ENCODE measurements around the gene POU2F1.

POU2F1 gene

GRCh38 chr1:167427848-167428247 is 207.2 kb downstream of the POU2F1 start:
- no peak overlapping the region for H3K4me3 ChIP-seq (ENCODE audit: low read depth, low read length)
- DNase-seq (ENCODE audit: low read depth): no peak
- no peak for TF ChIP-seq CTCF (IDR thresholded peaks at IDR 0.05; ENCODE audit: control insufficient read depth, extremely low read depth, insufficient read depth)

GRCh38 chr1:167428395-167428794 is 207.7 kb downstream of the POU2F1 start:
- no peak for TF ChIP-seq CTCF (IDR thresholded peaks at IDR 0.05; ENCODE audit: control insufficient read depth, extremely low read depth, insufficient read depth)
- DNase-seq (ENCODE audit: low read depth): no peak
- H3K4me3 ChIP-seq (ENCODE audit: low read depth, low read length): no peak overlapping the region

GRCh38 chr1:167429612-167430011 is 208.9 kb downstream of the POU2F1 start:
- no peak for DNase-seq (ENCODE audit: low read depth)
- TF ChIP-seq CTCF (IDR thresholded peaks at IDR 0.05; ENCODE audit: control insufficient read depth, extremely low read depth, insufficient read depth): no peak

GRCh38 chr1:167430134-167430848 is 209.6 kb downstream of the POU2F1 start:
- TF ChIP-seq CTCF (IDR thresholded peaks at IDR 0.05; ENCODE audit: control insufficient read depth, extremely low read depth, insufficient read depth): no peak
- H3K4me3 ChIP-seq (ENCODE audit: low read depth, low read length): no peak overlapping the region
- no peak for DNase-seq (ENCODE audit: low read depth)

More at GRCh38 chr1:167429612-167430011, 208.9 kb downstream of the POU2F1 start:
- H3K4me3 ChIP-seq (ENCODE audit: low read depth, low read length): no peak overlapping the region

GRCh38 chr1:167430849-167431242 is 210.2 kb downstream of the POU2F1 start:
- no peak for TF ChIP-seq CTCF (IDR thresholded peaks at IDR 0.05; ENCODE audit: control insufficient read depth, extremely low read depth, insufficient read depth)
- no peak overlapping the region for H3K4me3 ChIP-seq (ENCODE audit: low read depth, low read length)
- DNase-seq (ENCODE audit: low read depth): no peak

GRCh38 chr1:167431261-167431908 is 210.7 kb downstream of the POU2F1 start:
- DNase-seq (ENCODE audit: low read depth): no peak
- no peak overlapping the region for H3K4me3 ChIP-seq (ENCODE audit: low read depth, low read length)
- no peak for TF ChIP-seq CTCF (IDR thresholded peaks at IDR 0.05; ENCODE audit: control insufficient read depth, extremely low read depth, insufficient read depth)
